HepG2 (cell line): ENCODE results near the gene S100Z. TPM values are rescaled to one million over a fixed set of nuclear protein-coding genes. Genes with fewer than 3 reads are reported as not detected.

Experiments used
- AKAP8 ChIP-seq: sonication (generic); formaldehyde crosslinking; IDR thresholded peaks from 2 replicates; pipeline ENCODE4 v1.5.1; 2020; ENCODE audit warnings: mild to moderate bottlenecking, missing genetic modification reagents
- E2F1 ChIP-seq: sonication (generic); formaldehyde crosslinking; IDR thresholded peaks from 2 replicates; pipeline ENCODE4 v1.5.0; 2020; ENCODE audit warnings: missing genetic modification reagents
- HMG20B ChIP-seq: conservative IDR thresholded peaks from 2 replicates; pipeline ENCODE4 v1.6.1; 2016; ENCODE audit warnings: missing genetic modification reagents, missing compliant biosample characterization
- HNRNPL ChIP-seq: fragments of 200-400 bp; formaldehyde crosslinking; IDR thresholded peaks from 2 replicates; pipeline ENCODE4 v1.6.1; 2017; ENCODE audit warnings: mild to moderate bottlenecking, low read depth, low read length
- KLF15 ChIP-seq: sonication (generic); formaldehyde crosslinking; IDR thresholded peaks from 2 replicates; pipeline ENCODE4 v1.8.1; 2023; ENCODE audit warnings: borderline replicate concordance, mild to moderate bottlenecking, inconsistent platforms, missing genetic modification reagents, mixed read lengths
- MXD1 ChIP-seq: sonication (generic); formaldehyde crosslinking; IDR thresholded peaks from 2 replicates; pipeline ENCODE4 v1.4.0; 2020; ENCODE audit warnings: mild to moderate bottlenecking, missing genetic modification reagents
- NAIF1 ChIP-seq: sonication (generic); formaldehyde crosslinking; IDR thresholded peaks from 2 replicates; pipeline ENCODE4 v1.5.0; 2020; ENCODE audit warnings: mild to moderate bottlenecking, missing genetic modification reagents, borderline replicate concordance
- PAWR ChIP-seq: sonication (generic); formaldehyde crosslinking; IDR thresholded peaks from 2 replicates; pipeline ENCODE4 v1.4.0; 2020; ENCODE audit warnings: missing genetic modification reagents, mild to moderate bottlenecking, borderline replicate concordance
- PHF8 ChIP-seq: sonication (generic); formaldehyde crosslinking; IDR thresholded peaks from 2 replicates; pipeline ENCODE4 v1.5.0; 2020; ENCODE audit warnings: missing genetic modification reagents
- RELA ChIP-seq: sonication (generic); formaldehyde crosslinking; IDR thresholded peaks from 2 replicates; pipeline ENCODE4 v1.4.0; 2020; ENCODE audit warnings: missing genetic modification reagents
- REPIN1 ChIP-seq: sonication (generic); formaldehyde crosslinking; IDR thresholded peaks from 2 replicates; pipeline ENCODE4 v1.8.0; 2022; ENCODE audit warnings: missing genetic modification reagents, low read depth, mild to moderate bottlenecking, borderline replicate concordance
- SSRP1 ChIP-seq: IDR thresholded peaks from 2 replicates; pipeline ENCODE4 v1.6.1; 2016; ENCODE audit warnings: control low read depth
- TFDP2 ChIP-seq: sonication (generic); formaldehyde crosslinking; IDR thresholded peaks from 2 replicates; pipeline ENCODE4 v1.4.0; 2020; ENCODE audit warnings: missing genetic modification reagents
- USF2 ChIP-seq, 2 experiments: sonication (generic) in 1 of 2; formaldehyde crosslinking in 1 of 2; IDR thresholded peaks; 2 replicates each; pipeline versions ENCODE4 v1.5.1 to v1.6.1; 2011 to 2020; ENCODE audit warnings: borderline replicate concordance in 1 of 2, low read depth in 1 of 2, low read length in 1 of 2, mild to moderate bottlenecking in 1 of 2, missing genetic modification reagents in 1 of 2, moderate library complexity in 1 of 2
- ZBTB38 ChIP-seq: sonication (generic); formaldehyde crosslinking; IDR thresholded peaks from 2 replicates; pipeline ENCODE4 v1.5.1; 2020; ENCODE audit warnings: mild to moderate bottlenecking, missing genetic modification reagents
- ZBTB7B ChIP-seq: sonication (generic); formaldehyde crosslinking; IDR thresholded peaks from 2 replicates; pipeline ENCODE4 v1.4.0; 2020; ENCODE audit warnings: missing genetic modification reagents
- ZC3H13 ChIP-seq: sonication (generic); formaldehyde crosslinking; IDR thresholded peaks from 2 replicates; pipeline ENCODE4 v1.8.1; 2023; ENCODE audit warnings: mild to moderate bottlenecking, missing genetic modification reagents, moderate library complexity
- ZNF329 ChIP-seq: sonication (generic); formaldehyde crosslinking; IDR thresholded peaks from 2 replicates; pipeline ENCODE4 v1.9.0; 2021; ENCODE audit warnings: low read depth, mild to moderate bottlenecking, missing genetic modification reagents
- ZNF350 ChIP-seq: sonication (generic); formaldehyde crosslinking; IDR thresholded peaks from 2 replicates; pipeline ENCODE4 v1.4.0; 2020; ENCODE audit warnings: mild to moderate bottlenecking, low read depth, missing genetic modification reagents, borderline replicate concordance
- ZNF383 ChIP-seq: sonication (generic); formaldehyde crosslinking; IDR thresholded peaks from 2 replicates; pipeline ENCODE4 v1.4.0; 2020; ENCODE audit warnings: missing genetic modification reagents, mild to moderate bottlenecking, borderline replicate concordance
- ZNF776 ChIP-seq: sonication (generic); formaldehyde crosslinking; IDR thresholded peaks from 2 replicates; pipeline ENCODE4 v1.4.0; 2020; ENCODE audit warnings: mild to moderate bottlenecking, missing genetic modification reagents
- polyA plus RNA-seq, 8 experiments: library from polyadenylated mRNA; depleted of rRNA in 3 of 8; stranded (reverse) in 7 of 8; unstranded in 1 of 8; fragments of >200 nt; fragmentation: Illumina TruSeq in 4 of 8; extraction: Trizol in 4 of 8; gene quantifications; 2 replicates each; pipeline versions ENCODE4 v1.2.1 to v1.2.3, GENCODE V29; 2011 to 2016; ENCODE audit warnings: low read depth in 4 of 8, missing spikeins in 1 of 8, mixed read lengths in 1 of 8; ENCODE audit not compliant: insufficient read depth in 1 of 8
- total RNA-seq, 5 experiments: library from RNA; depleted of rRNA; stranded (reverse); fragments of >200 nt; fragmentation: Illumina TruSeq; extraction: Trizol; gene quantifications; 2 replicates each; pipeline ENCODE4 v1.2.3, GENCODE V29; 2016; ENCODE audit warnings: low read depth in 1 of 5
- TF ChIP-seq, protein P1 (sequence below): sonication (generic); formaldehyde crosslinking; IDR thresholded peaks from 2 replicates; pipeline ENCODE4 v1.5.1; 2020; ENCODE audit warnings: mild to moderate bottlenecking, missing genetic modification reagents

Gene S100Z
- total and polyA plus RNA-seq, 2 of the 13 experiments (the other 11 are each of a cell fraction or from before 2014, with no cell fraction given): 0.22 TPM; not detected in 1

GRCh38 chr5:76819851-76820525 lies 29.8 kb upstream of the S100Z start (continued):
- TF ChIP-seq SSRP1 (CRISPR knock-in tag) (no peak), ZBTB38 (CRISPR knock-in tag) (no peak), ZBTB7B (CRISPR knock-in tag) (no peak), USF2 (IDR thresholded peaks at IDR 0.05; ENCODE audit: low read depth, low read length) (no peak), USF2 (CRISPR knock-in tag; IDR thresholded peaks at IDR 0.05; ENCODE audit: borderline replicate concordance) (no peak), NAIF1 (CRISPR knock-in tag) (no peak), ZC3H13 (no peak), ZNF776 (CRISPR knock-in tag) (no peak; the same call in 1 of the 2 replicates), PHF8 (CRISPR knock-in tag) (peak; percentile 44), ZNF383 (no peak), RELA (CRISPR knock-in tag) (no peak), AKAP8 (CRISPR knock-in tag) (no peak), ZNF329 (CRISPR knock-in tag) (no peak), ZNF350 (CRISPR knock-in tag) (no peak), HNRNPL (peak; percentile 70; the same call in 1 of the 2 replicates), HMG20B (no peak), TFDP2 (CRISPR knock-in tag) (no peak), REPIN1 (no peak), KLF15 (CRISPR knock-in tag) (no peak), PAWR (CRISPR knock-in tag) (no peak), MXD1 (CRISPR knock-in tag) (no peak), E2F1 (CRISPR knock-in tag) (no peak)
- TF ChIP-seq, protein P1, sequence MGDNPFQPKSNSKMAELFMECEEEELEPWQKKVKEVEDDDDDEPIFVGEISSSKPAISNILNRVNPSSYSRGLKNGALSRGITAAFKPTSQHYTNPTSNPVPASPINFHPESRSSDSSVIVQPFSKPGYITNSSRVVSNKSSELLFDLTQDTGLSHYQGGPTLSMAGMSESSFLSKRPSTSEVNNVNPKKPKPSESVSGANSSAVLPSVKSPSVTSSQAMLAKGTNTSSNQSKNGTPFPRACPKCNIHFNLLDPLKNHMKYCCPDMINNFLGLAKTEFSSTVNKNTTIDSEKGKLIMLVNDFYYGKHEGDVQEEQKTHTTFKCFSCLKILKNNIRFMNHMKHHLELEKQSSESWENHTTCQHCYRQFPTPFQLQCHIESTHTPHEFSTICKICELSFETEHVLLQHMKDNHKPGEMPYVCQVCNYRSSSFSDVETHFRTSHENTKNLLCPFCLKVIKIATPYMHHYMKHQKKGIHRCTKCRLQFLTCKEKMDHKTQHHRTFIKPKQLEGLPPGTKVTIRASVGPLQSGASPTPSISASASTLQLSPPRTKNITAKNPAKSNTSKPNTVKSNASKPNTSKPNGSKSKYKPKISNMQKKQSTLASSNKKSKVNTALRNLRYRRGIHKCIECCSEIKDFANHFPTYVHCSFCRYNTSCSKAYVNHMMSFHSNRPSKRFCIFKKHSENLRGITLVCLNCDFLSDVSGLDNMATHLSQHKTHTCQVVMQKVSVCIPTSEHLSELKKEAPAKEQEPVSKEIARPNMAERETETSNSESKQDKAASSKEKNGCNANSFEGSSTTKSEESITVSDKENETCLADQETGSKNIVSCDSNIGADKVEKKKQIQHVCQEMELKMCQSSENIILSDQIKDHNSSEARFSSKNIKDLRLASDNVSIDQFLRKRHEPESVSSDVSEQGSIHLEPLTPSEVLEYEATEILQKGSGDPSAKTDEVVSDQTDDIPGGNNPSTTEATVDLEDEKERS: no peak
